Measurements from ENCODE around the gene ZKSCAN8.

DNA sequence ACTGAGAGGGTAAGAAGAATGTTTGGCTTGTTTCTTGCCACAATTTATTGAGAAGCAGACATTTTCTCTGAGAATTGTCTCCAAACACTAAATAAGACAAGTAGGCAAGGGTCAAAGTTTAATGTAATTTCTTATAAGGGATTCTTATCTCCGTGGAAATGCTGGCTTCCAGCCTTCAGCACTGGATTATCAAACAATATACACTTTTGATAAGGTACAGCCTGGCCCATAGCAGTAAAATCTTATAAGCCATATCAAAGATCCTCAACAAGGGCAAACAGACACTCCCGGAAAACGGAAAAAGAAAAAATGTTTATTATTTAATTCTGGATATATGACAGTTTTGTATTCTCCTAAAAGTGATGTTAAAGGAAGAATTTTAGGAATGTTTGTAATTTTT lies 64.8 kb downstream of the ZKSCAN8 start:
- TF ChIP-seq, protein P1, sequence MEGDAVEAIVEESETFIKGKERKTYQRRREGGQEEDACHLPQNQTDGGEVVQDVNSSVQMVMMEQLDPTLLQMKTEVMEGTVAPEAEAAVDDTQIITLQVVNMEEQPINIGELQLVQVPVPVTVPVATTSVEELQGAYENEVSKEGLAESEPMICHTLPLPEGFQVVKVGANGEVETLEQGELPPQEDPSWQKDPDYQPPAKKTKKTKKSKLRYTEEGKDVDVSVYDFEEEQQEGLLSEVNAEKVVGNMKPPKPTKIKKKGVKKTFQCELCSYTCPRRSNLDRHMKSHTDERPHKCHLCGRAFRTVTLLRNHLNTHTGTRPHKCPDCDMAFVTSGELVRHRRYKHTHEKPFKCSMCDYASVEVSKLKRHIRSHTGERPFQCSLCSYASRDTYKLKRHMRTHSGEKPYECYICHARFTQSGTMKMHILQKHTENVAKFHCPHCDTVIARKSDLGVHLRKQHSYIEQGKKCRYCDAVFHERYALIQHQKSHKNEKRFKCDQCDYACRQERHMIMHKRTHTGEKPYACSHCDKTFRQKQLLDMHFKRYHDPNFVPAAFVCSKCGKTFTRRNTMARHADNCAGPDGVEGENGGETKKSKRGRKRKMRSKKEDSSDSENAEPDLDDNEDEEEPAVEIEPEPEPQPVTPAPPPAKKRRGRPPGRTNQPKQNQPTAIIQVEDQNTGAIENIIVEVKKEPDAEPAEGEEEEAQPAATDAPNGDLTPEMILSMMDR (IDR thresholded peaks at IDR 0.05 in 8 of 11, conservative IDR thresholded peaks at IDR 0.05 in 3 of 11) = no peak
- no peak for TF ChIP-seq POLR2A (IDR thresholded peaks at IDR 0.05)
- TF ChIP-seq POLR2AphosphoS5 (IDR thresholded peaks at IDR 0.05) = no peak

All from spleen (tissue), 7 donors.